Forelimb muscle (tissue), 1 donor: Measurements from ENCODE around the gene KRTAP5-5. TPM values are rescaled to one million over a fixed set of nuclear protein-coding genes. Genes with fewer than 3 reads are reported as not detected.
"Not testable (repeated sequence)": the region's sequence is repeated elsewhere in the genome, so short reads cannot be mapped to it uniquely, and the experiment has no call there.

Experiments used
- DNase-seq: peaks from one replicate; pipeline ENCODE4 v3.0.0-alpha.2; 2013; ENCODE audit warnings: low read depth
- polyA plus RNA-seq: library from polyadenylated mRNA; unstranded; fragments of 120-200 nt; gene quantifications from one replicate; pipeline ENCODE4 v1.2.1, GENCODE V29; 2013; ENCODE audit not compliant: insufficient read length

KRTAP5-5 gene
- polyA plus RNA-seq, 1 donor = not detected

- DNase-seq = no peak
These were observed 26.5 kb downstream of the KRTAP5-5 start for GRCh38 chr11:1656061-1656441.

GRCh38 chr11:1656670-1657069 lies 27.1 kb downstream of the KRTAP5-5 start:
- DNase-seq = no peak

- no peak for DNase-seq
These were observed 29.9 kb downstream of the KRTAP5-5 start for GRCh38 chr11:1659506-1659905.

GRCh38 chr11:1660111-1660867 lies 30.7 kb downstream of the KRTAP5-5 start:
- DNase-seq = no peak

GRCh38 chr11:1661454-1662269 lies 32.1 kb downstream of the KRTAP5-5 start:
- not testable (repeated sequence) for DNase-seq

- not testable (repeated sequence) for DNase-seq
These were observed 33.2 kb downstream of the KRTAP5-5 start for GRCh38 chr11:1662699-1663283.

- no peak for DNase-seq
These were observed 35.7 kb downstream of the KRTAP5-5 start for GRCh38 chr11:1665313-1665712.

- DNase-seq = no peak
These were observed 37.7 kb downstream of the KRTAP5-5 start for GRCh38 chr11:1667121-1667850.

- DNase-seq = no peak
These were observed 38.3 kb downstream of the KRTAP5-5 start for GRCh38 chr11:1667906-1668305.

- DNase-seq = no peak
These were observed 39.4 kb downstream of the KRTAP5-5 start for GRCh38 chr11:1668911-1669473.

GRCh38 chr11:1669546-1670218 lies 40.1 kb downstream of the KRTAP5-5 start:
- peak; percentile 88 for DNase-seq

- DNase-seq = not testable (repeated sequence)
These were observed 40.9 kb downstream of the KRTAP5-5 start for GRCh38 chr11:1670457-1670856.

GRCh38 chr11:1670905-1671371 lies 41.4 kb downstream of the KRTAP5-5 start:
- no peak for DNase-seq

- no peak for DNase-seq
These were observed 42.1 kb downstream of the KRTAP5-5 start for GRCh38 chr11:1671658-1672057.

GRCh38 chr11:1672613-1673350 lies 43.2 kb downstream of the KRTAP5-5 start:
- peak; percentile 78 for DNase-seq

GRCh38 chr11:1673446-1674172 lies 44.0 kb downstream of the KRTAP5-5 start:
- DNase-seq = no peak

GRCh38 chr11:1674173-1675131 lies 44.9 kb downstream of the KRTAP5-5 start:
- no peak for DNase-seq

- DNase-seq = no peak
These were observed 46.1 kb downstream of the KRTAP5-5 start for GRCh38 chr11:1675536-1676228.
